IPS-20b (cell line): ENCODE measurements around the gene LRP1.

Experiments
- H3K27ac ChIP-seq: one replicate; pipeline ENCODE4 v1.5.1; 2013; ENCODE audit warnings: low read length
- H3K27me3 ChIP-seq: 2 replicates; pipeline ENCODE4 v1.6.1; 2013; ENCODE audit warnings: mild to moderate bottlenecking, low read length, inconsistent platforms; ENCODE audit not compliant: insufficient read depth
- H3K36me3 ChIP-seq: 2 replicates; pipeline ENCODE4 v1.6.1; 2013; ENCODE audit warnings: low read depth, mild to moderate bottlenecking, inconsistent platforms, low read length, moderate library complexity; ENCODE audit not compliant: insufficient read depth
- H3K4me1 ChIP-seq: 2 replicates; pipeline ENCODE4 v1.6.1; 2013; ENCODE audit warnings: mild to moderate bottlenecking, control low read depth, inconsistent platforms, low read length, moderate library complexity; ENCODE audit not compliant: insufficient read depth
- H3K4me3 ChIP-seq: 2 replicates; pipeline ENCODE4 v1.5.1; 2013; ENCODE audit warnings: mild to moderate bottlenecking, low read length, inconsistent platforms
- H3K9ac ChIP-seq: 2 replicates; pipeline ENCODE4 v1.6.1; 2013; ENCODE audit warnings: low read depth, mild to moderate bottlenecking, inconsistent platforms, low read length, moderate library complexity
- H3K9me3 ChIP-seq: 2 replicates; pipeline ENCODE4 v1.6.1; 2013; ENCODE audit warnings: mild to moderate bottlenecking, low read depth, low read length, inconsistent platforms; ENCODE audit not compliant: insufficient read depth

LRP1 gene

GRCh38 chr12:57207731-57208630 lies 79.7 kb downstream of the LRP1 start:
- H3K4me1 ChIP-seq, result no peaks in the 10 kb centered on the region
- H3K27me3 ChIP-seq, result no peaks in the 10 kb centered on the region
- no peak overlapping the region for H3K9ac ChIP-seq
- no peak overlapping the region for H3K4me3 ChIP-seq
- H3K9me3 ChIP-seq, result no peaks in the 10 kb centered on the region
- no peak overlapping the region for H3K27ac ChIP-seq
- peaks cover 83% of the 10 kb centered on the region for H3K36me3 ChIP-seq

GRCh38 chr12:57208631-57209282 lies 80.5 kb downstream of the LRP1 start:
- Histone ChIP-seq H3K27ac (no peak overlapping the region), H3K9ac (no peak overlapping the region), H3K27me3 (peaks cover 5% of the 10 kb centered on the region), H3K4me1 (peaks cover 5% of the 10 kb centered on the region; the same call in 1 of the 2 replicates), H3K4me3 (no peak overlapping the region), H3K9me3 (no peaks in the 10 kb centered on the region), H3K36me3 (peaks cover 75% of the 10 kb centered on the region)

- Histone ChIP-seq H3K9ac (no peak overlapping the region), H3K4me3 (no peak overlapping the region), H3K36me3 (peaks cover 64% of the 10 kb centered on the region), H3K27ac (no peak overlapping the region), H3K27me3 (peaks cover 17% of the 10 kb centered on the region), H3K9me3 (no peaks in the 10 kb centered on the region), H3K4me1 (peaks cover 9% of the 10 kb centered on the region; the same call in 1 of the 2 replicates)
Measured at GRCh38 chr12:57209916-57210315, 81.6 kb downstream of the LRP1 start.

GRCh38 chr12:57210461-57210860 lies 82.2 kb downstream of the LRP1 start:
- Histone ChIP-seq H3K4me1 (peaks cover 9% of the 10 kb centered on the region; the same call in 1 of the 2 replicates), H3K27me3 (peaks cover 22% of the 10 kb centered on the region), H3K4me3 (no peak overlapping the region), H3K9me3 (no peaks in the 10 kb centered on the region), H3K27ac (no peak overlapping the region), H3K36me3 (peaks cover 58% of the 10 kb centered on the region), H3K9ac (no peak overlapping the region)

- H3K9me3 ChIP-seq, result no peaks in the 10 kb centered on the region
- no peak overlapping the region for H3K27ac ChIP-seq
- H3K36me3 ChIP-seq, result peaks cover 52% of the 10 kb centered on the region
- peaks cover 14% of the 10 kb centered on the region; the same call in 1 of the 2 replicates for H3K4me1 ChIP-seq
- H3K4me3 ChIP-seq, result no peak overlapping the region
- H3K27me3 ChIP-seq, result peaks cover 29% of the 10 kb centered on the region
- H3K9ac ChIP-seq, result no peak overlapping the region
Measured at GRCh38 chr12:57210926-57211692, 82.8 kb downstream of the LRP1 start.

GRCh38 chr12:57211791-57212700 lies 83.8 kb downstream of the LRP1 start:
- Histone ChIP-seq H3K36me3 (peaks cover 45% of the 10 kb centered on the region), H3K4me1 (peaks cover 14% of the 10 kb centered on the region; the same call in 1 of the 2 replicates), H3K4me3 (no peak overlapping the region), H3K27ac (no peak overlapping the region), H3K9ac (no peak overlapping the region), H3K27me3 (peaks cover 37% of the 10 kb centered on the region), H3K9me3 (no peaks in the 10 kb centered on the region)

GRCh38 chr12:57212701-57213057 lies 84.4 kb downstream of the LRP1 start:
- Histone ChIP-seq H3K4me1 (peaks cover 14% of the 10 kb centered on the region; the same call in 1 of the 2 replicates), H3K36me3 (peaks cover 41% of the 10 kb centered on the region), H3K27me3 (peaks cover 43% of the 10 kb centered on the region), H3K27ac (no peak overlapping the region), H3K9me3 (no peaks in the 10 kb centered on the region), H3K4me3 (no peak overlapping the region), H3K9ac (no peak overlapping the region)

GRCh38 chr12:57213058-57213715 lies 84.9 kb downstream of the LRP1 start:
- Histone ChIP-seq H3K4me3 (peak overlapping the region; percentile 36; the same call in 1 of the 2 replicates), H3K27me3 (peaks cover 48% of the 10 kb centered on the region), H3K36me3 (peaks cover 38% of the 10 kb centered on the region), H3K4me1 (peaks cover 14% of the 10 kb centered on the region; the same call in 1 of the 2 replicates), H3K9ac (no peak overlapping the region), H3K27ac (no peak overlapping the region), H3K9me3 (no peaks in the 10 kb centered on the region)

GRCh38 chr12:57213763-57214397 lies 85.6 kb downstream of the LRP1 start:
- H3K9ac ChIP-seq, result no peak overlapping the region
- H3K4me1 ChIP-seq, result peaks cover 14% of the 10 kb centered on the region; the same call in 1 of the 2 replicates
- H3K9me3 ChIP-seq, result no peaks in the 10 kb centered on the region; the same call in 1 of the 2 replicates
- H3K4me3 ChIP-seq, result peak overlapping the region; percentile 36; the same call in 1 of the 2 replicates
- H3K36me3 ChIP-seq, result peaks cover 31% of the 10 kb centered on the region
- peaks cover 55% of the 10 kb centered on the region for H3K27me3 ChIP-seq
- no peak overlapping the region for H3K27ac ChIP-seq

GRCh38 chr12:57214398-57214781 lies 86.1 kb downstream of the LRP1 start:
- H3K4me1 ChIP-seq, result peaks cover 14% of the 10 kb centered on the region; the same call in 1 of the 2 replicates
- H3K27ac ChIP-seq, result no peak overlapping the region
- H3K9me3 ChIP-seq, result no peaks in the 10 kb centered on the region; the same call in 1 of the 2 replicates
- H3K9ac ChIP-seq, result no peak overlapping the region
- no peak overlapping the region for H3K4me3 ChIP-seq
- peaks cover 25% of the 10 kb centered on the region for H3K36me3 ChIP-seq
- peaks cover 60% of the 10 kb centered on the region for H3K27me3 ChIP-seq
